IMR-90 (cell line): ENCODE measurements around the gene SCNN1B. TPM values are rescaled to one million over a fixed set of nuclear protein-coding genes. Genes with fewer than 3 reads are reported as not detected.
"Not testable (repeated sequence)": the region's sequence is repeated elsewhere in the genome, so short reads cannot be mapped to it uniquely, and the experiment has no call there.

ENCODE experiments used
- ATAC-seq: fragments of 200-7000 bp; cut with Tn5 transposase; 2 replicates; pipeline ENCODE4 v1.9.1; 2020; ENCODE audit warnings: low read depth, mild to moderate bottlenecking, moderate library complexity
- BruUV-seq: library from RNA; stranded (reverse); fragments of 400-500 nt; replicated peaks from 2 replicates; lab custom pipeline; 2021; lab: Mats Ljungman, UMichigan
- CTCF ChIA-PET: fragments of 300-600 bp; formaldehyde crosslinking; extraction: SDS; loops from one replicate; lab custom pipeline; 2021; ENCODE audit warnings: antibody characterized with exemption; lab: Yijun Ruan, JAX
- POLR2A ChIA-PET: fragments of 300-600 bp; sonication (Branson Sonifier 250); formaldehyde crosslinking; loops from one replicate; lab custom pipeline; 2022; ENCODE audit warnings: antibody characterized with exemption; ENCODE audit not compliant: unreplicated experiment; lab: Charles Lee
- DNase-seq: peaks from one replicate; pipeline ENCODE4 v3.0.0; 2013
- H2AFZ ChIP-seq: replicated peaks from 2 replicates; pipeline ENCODE3; 2013; ENCODE audit warnings: low read length, mild to moderate bottlenecking; ENCODE audit not compliant: poor library complexity
- H2AK5ac ChIP-seq: 2 replicates; pipeline ENCODE4 v1.6.1; 2013; ENCODE audit warnings: low read depth, low read length, inconsistent platforms
- H2AK9ac ChIP-seq: replicated peaks from 2 replicates; pipeline ENCODE3; 2013; ENCODE audit warnings: mild to moderate bottlenecking, low read depth, low read length, moderate library complexity; ENCODE audit not compliant: poor library complexity
- H2BK120ac ChIP-seq: 2 replicates; pipeline ENCODE4 v1.6.1; 2013; ENCODE audit warnings: low read depth, low read length, inconsistent platforms
- H2BK15ac ChIP-seq: 3 replicates; pipeline ENCODE4 v1.6.1; 2013; ENCODE audit warnings: low read depth, low read length, inconsistent platforms
- H2BK20ac ChIP-seq: 2 replicates; pipeline ENCODE4 v1.6.1; 2013; ENCODE audit warnings: low read depth, mild to moderate bottlenecking, inconsistent platforms, low read length, moderate library complexity
- H2BK5ac ChIP-seq: 2 replicates; pipeline ENCODE4 v1.6.1; 2013; ENCODE audit warnings: mild to moderate bottlenecking, low read depth, low read length, inconsistent platforms; ENCODE audit not compliant: poor library complexity, severe bottlenecking
- H3K14ac ChIP-seq: replicated peaks from 2 replicates; pipeline ENCODE4 v1.6.1; 2013; ENCODE audit warnings: low read depth, low read length, inconsistent platforms
- H3K18ac ChIP-seq: 2 replicates; pipeline ENCODE4 v1.6.1; 2013; ENCODE audit warnings: low read depth, low read length, control low read depth
- H3K23ac ChIP-seq: 2 replicates; pipeline ENCODE4 v1.6.1; 2013; ENCODE audit warnings: low read depth, low read length, inconsistent platforms
- H3K27ac ChIP-seq: 2 replicates; pipeline ENCODE4 v1.5.1; 2013; ENCODE audit warnings: mild to moderate bottlenecking, control low read depth, low read length; ENCODE audit not compliant: insufficient read depth
- H3K27me3 ChIP-seq: 2 replicates; pipeline ENCODE4 v1.6.1; 2013; ENCODE audit warnings: low read length; ENCODE audit not compliant: control insufficient read depth, insufficient read depth
- H3K36me3 ChIP-seq: 2 replicates; pipeline ENCODE4 v1.6.1; 2013; ENCODE audit warnings: low read length, mixed read lengths; ENCODE audit not compliant: control insufficient read depth, insufficient read depth
- H3K4ac ChIP-seq: 2 replicates; pipeline ENCODE4 v1.6.1; 2013; ENCODE audit warnings: low read depth, low read length, inconsistent platforms
- H3K4me1 ChIP-seq: 2 replicates; pipeline ENCODE4 v1.6.1; 2013; ENCODE audit warnings: low read length, mixed read lengths; ENCODE audit not compliant: control insufficient read depth, insufficient read depth
- H3K4me2 ChIP-seq: 2 replicates; pipeline ENCODE4 v1.6.1; 2013; ENCODE audit warnings: low read depth, mild to moderate bottlenecking, control low read depth, low read length, moderate library complexity
- H3K4me3 ChIP-seq: 2 replicates; pipeline ENCODE4 v1.5.1; 2013; ENCODE audit warnings: low read depth, mild to moderate bottlenecking, control low read depth, low read length, moderate library complexity; ENCODE audit not compliant: insufficient read depth
- H3K56ac ChIP-seq: 2 replicates; pipeline ENCODE4 v1.6.1; 2013; ENCODE audit warnings: low read length, inconsistent platforms; ENCODE audit not compliant: insufficient read depth; ENCODE audit errors: extremely low read depth
- H3K79me1 ChIP-seq, 2 experiments: 2 replicates each; pipeline ENCODE4 v1.6.1; 2013; ENCODE audit warnings: low read length in 2 of 2, inconsistent platforms in 1 of 2, low read depth in 1 of 2
- H3K9ac ChIP-seq: 2 replicates; pipeline ENCODE4 v1.6.1; 2013; ENCODE audit warnings: low read depth, low read length, control low read depth
- H3K9me1 ChIP-seq: 2 replicates; pipeline ENCODE4 v1.6.1; 2013; ENCODE audit warnings: low read length, inconsistent platforms; ENCODE audit not compliant: insufficient read depth
- H3K9me3 ChIP-seq: 2 replicates; pipeline ENCODE4 v1.6.1; 2013; ENCODE audit warnings: low read length; ENCODE audit not compliant: control insufficient read depth, insufficient read depth
- H4K20me1 ChIP-seq: 2 replicates; pipeline ENCODE4 v1.6.1; 2013; ENCODE audit warnings: low read length, inconsistent platforms; ENCODE audit not compliant: insufficient read depth
- H4K5ac ChIP-seq: 2 replicates; pipeline ENCODE4 v1.6.1; 2013; ENCODE audit warnings: mild to moderate bottlenecking, low read depth, low read length, control low read depth
- H4K8ac ChIP-seq, 2 experiments: 2 replicates each; pipeline ENCODE4 v1.6.1; 2013; ENCODE audit warnings: low read depth in 2 of 2, low read length in 2 of 2, control low read depth in 1 of 2, inconsistent platforms in 1 of 2
- H4K91ac ChIP-seq: 2 replicates; pipeline ENCODE4 v1.6.1; 2013; ENCODE audit warnings: low read depth, low read length, inconsistent platforms; ENCODE audit not compliant: insufficient read depth
- WGBS, 2 experiments: methylation state at CpG; one replicate each; pipeline versions ENCODE4 v1.1.5 to v1.1.7; 2013; ENCODE audit warnings: missing lambda C conversion rate in 2 of 2; ENCODE audit not compliant: insufficient read length in 1 of 2; ENCODE audit errors: extremely low coverage in 2 of 2; 5-methylcytosine and 5-hydroxymethylcytosine counted together
- dilution Hi-C: fragments of 300-500 bp; cut with HindIII; formaldehyde crosslinking; loops from one replicate; pipeline ENCODE4 v1.14.3; 2018; ENCODE audit warnings: low sequenced_read_pairs; ENCODE audit not compliant: unreplicated experiment
- in situ Hi-C: fragments of 300-500 bp; cut with MboI; formaldehyde crosslinking; loops from 3 replicates; pipeline ENCODE4 v1.14.3; 2019; ENCODE audit warnings: low sequenced_read_pairs, inconsistent platforms, mixed read lengths
- intact Hi-C: fragments of 100-400 bp; cut with micrococcal nuclease; formaldehyde crosslinking; loops from 2 replicates; pipeline ENCODE4 v1.10.0; 2022
- polyA plus RNA-seq, 3 experiments: library from polyadenylated mRNA; depleted of rRNA; stranded (reverse); fragments of >200 nt; gene quantifications; 2 replicates each; pipeline ENCODE4 v1.2.3, GENCODE V29; 2012; ENCODE audit warnings: low replicate concordance in 1 of 3
- total RNA-seq: library from RNA; depleted of rRNA; stranded (reverse); fragments of >200 nt; gene quantifications from 2 replicates; pipeline ENCODE4 v1.2.3, GENCODE V29; 2012

The SCNN1B gene
- total and polyA plus RNA-seq, 2 of the 4 experiments (the other 2 are of a cell fraction) = not detected

GRCh38 chr16:23253650-23254049 lies 48.5 kb upstream of the SCNN1B start:
- H4K5ac ChIP-seq, BruUV-seq, H3K9me1 ChIP-seq, H4K8ac ChIP-seq, intact Hi-C loops, H2AFZ ChIP-seq, H3K36me3 ChIP-seq, H3K4me3 ChIP-seq, ATAC-seq, dilution Hi-C loops, H3K27me3 ChIP-seq, H3K27ac ChIP-seq, H3K4ac ChIP-seq, H3K9ac ChIP-seq, H4K91ac ChIP-seq, H3K56ac ChIP-seq, H2BK15ac ChIP-seq, H3K4me1 ChIP-seq, H3K4me2 ChIP-seq, DNase-seq, H2AK5ac ChIP-seq, H2BK5ac ChIP-seq, POLR2A ChIA-PET, H3K9me3 ChIP-seq, H3K18ac ChIP-seq, H2AK9ac ChIP-seq, H4K20me1 ChIP-seq, in situ Hi-C loops, H2BK20ac ChIP-seq, H3K14ac ChIP-seq, CTCF ChIA-PET, H3K23ac ChIP-seq, H3K79me1 ChIP-seq, H2BK120ac ChIP-seq: not testable (repeated sequence)
- no CpG with 5 or more reads among the region's 1 CpG for WGBS, 2 experiments
